KOPT-K1 (cell line): ENCODE measurements around the gene ZNF724.
"Not testable (repeated sequence)": the region's sequence is repeated elsewhere in the genome, so short reads cannot be mapped to it uniquely, and the experiment has no call there.

Experiments used
- H3K27ac ChIP-seq: fragments of 200-600 bp; sonication (generic); 2 replicates; pipeline ENCODE4 v1.5.1; 2016; ENCODE audit warnings: antibody characterized with exemption, mild to moderate bottlenecking, low read depth, low read length; ENCODE audit not compliant: poor library complexity, severe bottlenecking
- H3K36me3 ChIP-seq: fragments of 200-600 bp; sonication (generic); 2 replicates; pipeline ENCODE4 v1.5.1; 2017; ENCODE audit warnings: antibody characterized with exemption, mild to moderate bottlenecking, low read length, moderate library complexity; ENCODE audit not compliant: insufficient read depth
- H3K9me3 ChIP-seq: fragments of 200-600 bp; sonication (generic); 2 replicates; pipeline ENCODE4 v1.5.1; 2017; ENCODE audit warnings: antibody characterized with exemption, low read length, mild to moderate bottlenecking; ENCODE audit not compliant: insufficient read depth, poor library complexity, severe bottlenecking

The ZNF724 gene

GRCh38 chr19:23249911-23250649, at the start of gene ZNF724:
Gene ZNF724, minus strand, starts transcription at chr19:23250394. Its CDS starts 152 bp downstream, at chr19:23250242.
- H3K9me3 ChIP-seq: peaks cover 43% of the 10 kb centered on the region
- peak within 1 kb of the TSS; percentile 85 for H3K27ac ChIP-seq
- peaks cover 39% of the 10 kb centered on the region for H3K36me3 ChIP-seq

- H3K9me3 ChIP-seq: no peaks in the 10 kb centered on the region
- H3K27ac ChIP-seq: no peak overlapping the region
- H3K36me3 ChIP-seq: no peaks in the 10 kb centered on the region
Observed at GRCh38 chr19:23294141-23294540, 43.9 kb upstream of the ZNF724 start.

- not testable (repeated sequence) for H3K36me3 ChIP-seq, H3K27ac ChIP-seq, H3K9me3 ChIP-seq
Observed at GRCh38 chr19:23289966-23290365, 39.8 kb upstream of the ZNF724 start.

GRCh38 chr19:23287620-23288019, 37.4 kb upstream of the ZNF724 start:
- Histone ChIP-seq H3K36me3 (no peaks in the 10 kb centered on the region), H3K27ac (no peak overlapping the region), H3K9me3 (peaks cover 18% of the 10 kb centered on the region)

GRCh38 chr19:23286477-23286876, 36.3 kb upstream of the ZNF724 start:
- H3K27ac ChIP-seq: no peak overlapping the region
- H3K9me3 ChIP-seq: peaks cover 19% of the 10 kb centered on the region
- H3K36me3 ChIP-seq: no peaks in the 10 kb centered on the region

- no peak overlapping the region for H3K27ac ChIP-seq
- no peaks in the 10 kb centered on the region for H3K36me3 ChIP-seq
- H3K9me3 ChIP-seq: peaks cover 24% of the 10 kb centered on the region
Observed at GRCh38 chr19:23285948-23286347, 35.8 kb upstream of the ZNF724 start.

- not testable (repeated sequence) for H3K36me3 ChIP-seq, H3K27ac ChIP-seq
- H3K9me3 ChIP-seq: peaks cover 24% of the 10 kb centered on the region
Observed at GRCh38 chr19:23285326-23285725, 35.1 kb upstream of the ZNF724 start.

GRCh38 chr19:23283925-23284324, 33.7 kb upstream of the ZNF724 start:
- no peaks in the 10 kb centered on the region for H3K36me3 ChIP-seq
- no peak overlapping the region for H3K27ac ChIP-seq
- H3K9me3 ChIP-seq: peaks cover 24% of the 10 kb centered on the region

- Histone ChIP-seq H3K27ac (no peak overlapping the region), H3K9me3 (peaks cover 20% of the 10 kb centered on the region)
Observed at GRCh38 chr19:23281663-23282276, 31.6 kb upstream of the ZNF724 start.

GRCh38 chr19:23278118-23278517, 27.9 kb upstream of the ZNF724 start:
- H3K36me3 ChIP-seq, H3K27ac ChIP-seq, H3K9me3 ChIP-seq: not testable (repeated sequence)

More at GRCh38 chr19:23281663-23282276, 31.6 kb upstream of the ZNF724 start:
- no peaks in the 10 kb centered on the region for H3K36me3 ChIP-seq

GRCh38 chr19:23273590-23274412, 23.6 kb upstream of the ZNF724 start:
- Histone ChIP-seq H3K9me3 (no peaks in the 10 kb centered on the region), H3K36me3 (peaks cover 36% of the 10 kb centered on the region), H3K27ac (peak overlapping the region; percentile 88)

- H3K36me3 ChIP-seq: peaks cover 43% of the 10 kb centered on the region
- H3K9me3 ChIP-seq: no peaks in the 10 kb centered on the region
- peak overlapping the region; percentile 88 for H3K27ac ChIP-seq
Observed at GRCh38 chr19:23273022-23273589, 22.9 kb upstream of the ZNF724 start.

GRCh38 chr19:23263870-23264590, 13.8 kb upstream of the ZNF724 start:
- no peak overlapping the region for H3K27ac ChIP-seq
- peaks cover 96% of the 10 kb centered on the region for H3K36me3 ChIP-seq
- H3K9me3 ChIP-seq: no peaks in the 10 kb centered on the region

- H3K27ac ChIP-seq: no peak overlapping the region
- peaks cover 96% of the 10 kb centered on the region for H3K36me3 ChIP-seq
- no peaks in the 10 kb centered on the region for H3K9me3 ChIP-seq
Observed at GRCh38 chr19:23263396-23263795, 13.2 kb upstream of the ZNF724 start.
